ENCODE measurements around the gene ARL5B.

DNA sequence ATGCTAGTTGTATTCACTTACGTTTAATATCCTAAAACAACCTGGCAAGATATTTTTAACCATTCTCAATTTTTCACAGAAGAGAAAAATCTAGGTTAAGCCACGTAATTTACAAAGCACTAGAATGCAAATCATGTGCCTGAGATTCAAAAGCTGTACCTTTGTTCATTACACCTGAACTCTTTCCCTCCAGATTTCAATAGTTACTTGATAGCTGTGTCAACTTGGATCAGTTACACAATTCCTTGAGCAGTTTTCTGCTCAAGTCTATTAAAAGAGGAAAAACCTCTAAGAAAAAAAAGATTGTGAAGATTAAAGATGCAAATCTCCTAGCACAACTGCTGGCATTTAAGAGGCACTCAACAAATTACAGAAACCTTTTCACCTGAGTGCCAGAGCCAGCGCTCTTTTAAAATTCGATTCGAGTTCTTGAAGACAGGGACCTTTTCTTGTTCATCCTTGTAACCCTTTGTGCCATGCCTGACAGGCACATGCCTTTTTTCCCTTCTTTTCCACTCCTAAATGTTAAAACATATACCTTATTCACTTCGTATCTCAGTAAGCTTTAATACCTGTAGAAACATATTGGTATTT lies 8.7 kb upstream of the ARL5B start:
- TF ChIP-seq POLR2A (IDR thresholded peaks at IDR 0.05) = no peak
- TF ChIP-seq, protein P1, sequence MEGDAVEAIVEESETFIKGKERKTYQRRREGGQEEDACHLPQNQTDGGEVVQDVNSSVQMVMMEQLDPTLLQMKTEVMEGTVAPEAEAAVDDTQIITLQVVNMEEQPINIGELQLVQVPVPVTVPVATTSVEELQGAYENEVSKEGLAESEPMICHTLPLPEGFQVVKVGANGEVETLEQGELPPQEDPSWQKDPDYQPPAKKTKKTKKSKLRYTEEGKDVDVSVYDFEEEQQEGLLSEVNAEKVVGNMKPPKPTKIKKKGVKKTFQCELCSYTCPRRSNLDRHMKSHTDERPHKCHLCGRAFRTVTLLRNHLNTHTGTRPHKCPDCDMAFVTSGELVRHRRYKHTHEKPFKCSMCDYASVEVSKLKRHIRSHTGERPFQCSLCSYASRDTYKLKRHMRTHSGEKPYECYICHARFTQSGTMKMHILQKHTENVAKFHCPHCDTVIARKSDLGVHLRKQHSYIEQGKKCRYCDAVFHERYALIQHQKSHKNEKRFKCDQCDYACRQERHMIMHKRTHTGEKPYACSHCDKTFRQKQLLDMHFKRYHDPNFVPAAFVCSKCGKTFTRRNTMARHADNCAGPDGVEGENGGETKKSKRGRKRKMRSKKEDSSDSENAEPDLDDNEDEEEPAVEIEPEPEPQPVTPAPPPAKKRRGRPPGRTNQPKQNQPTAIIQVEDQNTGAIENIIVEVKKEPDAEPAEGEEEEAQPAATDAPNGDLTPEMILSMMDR (IDR thresholded peaks at IDR 0.05) = no peak
